Measurements from ENCODE around the gene CCSER1.

CCSER1 gene

DNA sequence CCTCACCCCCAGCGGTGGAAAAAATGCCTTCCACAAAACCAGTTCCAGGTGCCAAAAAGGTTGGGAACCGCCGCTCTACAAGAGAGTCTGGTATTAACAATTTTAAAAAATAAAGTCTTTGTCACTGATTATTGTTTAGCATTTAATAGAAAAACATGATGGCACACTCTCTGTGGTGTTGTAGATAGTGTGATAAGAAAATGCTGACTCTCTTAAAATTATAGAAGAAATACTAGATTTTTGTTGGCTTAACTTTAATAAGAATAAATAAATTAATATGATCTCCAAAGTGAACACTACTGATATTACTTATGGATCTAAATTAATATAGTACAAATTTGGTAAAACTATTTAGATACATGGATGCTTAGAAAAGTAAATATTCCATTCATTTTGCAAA is 943.5 kb downstream of the CCSER1 start:
- Histone ChIP-seq H2AK5ac (ENCODE audit: low read depth, low read length) (no peak overlapping the region), H2BK12ac (ENCODE audit: low read length) (no peak overlapping the region), H3K9ac (ENCODE audit: low read depth, low read length, poor library complexity) (no peak overlapping the region), H3K23ac (ENCODE audit: low read depth, low read length, poor library complexity) (no peak overlapping the region), H3K14ac (ENCODE audit: low read length) (no peak overlapping the region), H2BK120ac (ENCODE audit: low read depth, low read length) (no peak overlapping the region), H2BK15ac (ENCODE audit: low read length) (no peak overlapping the region), H4K8ac (ENCODE audit: low read depth, low read length) (no peak overlapping the region), H3K9me3 (replicated peaks in 1 of 2; ENCODE audit: control insufficient read depth in 2 of 2, insufficient read depth in 1 of 2, low read depth in 1 of 2, low read length in 2 of 2) (peaks cover 3 to 4% of the 10 kb centered on the region in 2 donors), H3K36me3 (replicated peaks in 1 of 2; ENCODE audit: control insufficient read depth in 2 of 2, insufficient read depth in 2 of 2, low read length in 2 of 2) (no peaks in the 10 kb centered on the region), H3K27ac (replicated peaks; ENCODE audit: low read length) (no peak overlapping the region), H3K79me1 (ENCODE audit: low read depth, low read length) (no peaks in the 10 kb centered on the region), H3K4me2 (ENCODE audit: insufficient read depth, low read length, poor library complexity, severe bottlenecking) (no peak overlapping the region), H2AFZ (ENCODE audit: low read length) (no peak overlapping the region), H4K91ac (ENCODE audit: low read depth, low read length, poor library complexity) (no peak overlapping the region), H3K4ac (ENCODE audit: low read length) (no peak overlapping the region), H2BK5ac (ENCODE audit: low read length) (no peak overlapping the region), H3K4me3 (ENCODE audit: low read length in 2 of 2) (no peak overlapping the region), H3K27me3 (ENCODE audit: control insufficient read depth in 3 of 3, insufficient read depth in 3 of 3, low read depth in 1 of 3, low read length in 3 of 3) (no peaks in the 10 kb centered on the region), H3K18ac (ENCODE audit: low read length) (no peak overlapping the region), H3K4me1 (ENCODE audit: control insufficient read depth in 2 of 2, insufficient read depth in 1 of 2, low read depth in 1 of 2, low read length in 2 of 2) (no peaks in the 10 kb centered on the region)
- no CpG with 5 or more reads among the region's 3 CpGs for WGBS, 2 donors (ENCODE audit: extremely low coverage in 2 of 2, insufficient read length in 2 of 2, insufficient replicate concordance in 1 of 2)
- DNase-seq (ENCODE audit: low spot score): no peak

DNA sequence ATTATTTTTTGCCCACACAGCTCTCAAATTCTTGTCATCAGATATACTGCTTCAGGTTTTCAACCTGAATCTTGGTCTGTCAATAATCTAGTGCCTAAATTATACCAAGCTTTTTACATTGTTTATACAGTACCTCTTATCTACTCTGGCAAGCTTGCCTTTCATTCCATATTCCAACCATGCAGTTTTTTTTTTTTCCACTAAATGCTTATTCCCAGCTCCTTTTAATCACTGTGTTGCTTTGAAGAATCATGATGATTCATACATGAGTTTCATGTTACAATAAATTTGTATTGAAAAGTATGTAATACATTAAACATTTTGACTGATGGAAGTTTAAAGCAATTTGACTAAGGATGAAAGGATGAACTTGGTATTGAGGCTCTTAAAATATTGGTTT is 949.0 kb downstream of the CCSER1 start:
- H2AK5ac ChIP-seq (ENCODE audit: low read depth, low read length): no peak overlapping the region
- no peak overlapping the region for H3K23ac ChIP-seq (ENCODE audit: low read depth, low read length, poor library complexity)
- no peak overlapping the region for H3K4me2 ChIP-seq (ENCODE audit: insufficient read depth, low read length, poor library complexity, severe bottlenecking)
- H4K91ac ChIP-seq (ENCODE audit: low read depth, low read length, poor library complexity): no peak overlapping the region
- H3K4ac ChIP-seq (ENCODE audit: low read length): no peak overlapping the region
- no peak overlapping the region for H3K9ac ChIP-seq (ENCODE audit: low read depth, low read length, poor library complexity)
- H3K4me1 ChIP-seq (ENCODE audit: control insufficient read depth in 2 of 2, insufficient read depth in 1 of 2, low read depth in 1 of 2, low read length in 2 of 2): no peaks in the 10 kb centered on the region
- H3K14ac ChIP-seq (ENCODE audit: low read length): no peak overlapping the region
- no peak overlapping the region for H3K18ac ChIP-seq (ENCODE audit: low read length)
- H2BK120ac ChIP-seq (ENCODE audit: low read depth, low read length): no peak overlapping the region
- no peak overlapping the region for H2AFZ ChIP-seq (ENCODE audit: low read length)
- no peak overlapping the region for H2BK5ac ChIP-seq (ENCODE audit: low read length)
- no peak overlapping the region for H2BK15ac ChIP-seq (ENCODE audit: low read length)
- no peak overlapping the region for H2BK12ac ChIP-seq (ENCODE audit: low read length)
- H3K4me3 ChIP-seq (ENCODE audit: low read length in 2 of 2): no peak overlapping the region
- H3K9me3 ChIP-seq (replicated peaks in 1 of 2; ENCODE audit: control insufficient read depth in 2 of 2, insufficient read depth in 1 of 2, low read depth in 1 of 2, low read length in 2 of 2): no peaks in the 10 kb centered on the region
- no peaks in the 10 kb centered on the region for H3K36me3 ChIP-seq (replicated peaks in 1 of 2; ENCODE audit: control insufficient read depth in 2 of 2, insufficient read depth in 2 of 2, low read length in 2 of 2)
- no peak for DNase-seq (ENCODE audit: low spot score)
- no peaks in the 10 kb centered on the region for H3K79me1 ChIP-seq (ENCODE audit: low read depth, low read length)
- no peak overlapping the region for H3K27ac ChIP-seq (replicated peaks; ENCODE audit: low read length)
- no peaks in the 10 kb centered on the region for H3K27me3 ChIP-seq (ENCODE audit: control insufficient read depth in 3 of 3, insufficient read depth in 3 of 3, low read depth in 1 of 3, low read length in 3 of 3)
- H4K8ac ChIP-seq (ENCODE audit: low read depth, low read length): no peak overlapping the region

- Histone ChIP-seq H2BK5ac (ENCODE audit: low read length) (no peak overlapping the region), H3K4me2 (ENCODE audit: insufficient read depth, low read length, poor library complexity, severe bottlenecking) (no peak overlapping the region), H3K27me3 (ENCODE audit: control insufficient read depth in 3 of 3, insufficient read depth in 3 of 3, low read depth in 1 of 3, low read length in 3 of 3) (no peaks in the 10 kb centered on the region), H4K91ac (ENCODE audit: low read depth, low read length, poor library complexity) (no peak overlapping the region), H3K27ac (replicated peaks; ENCODE audit: low read length) (no peak overlapping the region), H3K79me1 (ENCODE audit: low read depth, low read length) (no peaks in the 10 kb centered on the region), H3K14ac (ENCODE audit: low read length) (no peak overlapping the region), H4K8ac (ENCODE audit: low read depth, low read length) (no peak overlapping the region), H3K36me3 (replicated peaks in 1 of 2; ENCODE audit: control insufficient read depth in 2 of 2, insufficient read depth in 2 of 2, low read length in 2 of 2) (no peaks in the 10 kb centered on the region), H3K18ac (ENCODE audit: low read length) (no peak overlapping the region), H2BK12ac (ENCODE audit: low read length) (no peak overlapping the region), H3K4ac (ENCODE audit: low read length) (no peak overlapping the region), H2AFZ (ENCODE audit: low read length) (no peak overlapping the region), H3K4me1 (ENCODE audit: control insufficient read depth in 2 of 2, insufficient read depth in 1 of 2, low read depth in 1 of 2, low read length in 2 of 2) (no peaks in the 10 kb centered on the region), H2BK15ac (ENCODE audit: low read length) (no peak overlapping the region), H2BK120ac (ENCODE audit: low read depth, low read length) (no peak overlapping the region), H3K9ac (ENCODE audit: low read depth, low read length, poor library complexity) (no peak overlapping the region), H2AK5ac (ENCODE audit: low read depth, low read length) (no peak overlapping the region), H3K4me3 (ENCODE audit: low read length in 2 of 2) (no peak overlapping the region), H3K23ac (ENCODE audit: low read depth, low read length, poor library complexity) (no peak overlapping the region), H3K9me3 (replicated peaks in 1 of 2; ENCODE audit: control insufficient read depth in 2 of 2, insufficient read depth in 1 of 2, low read depth in 1 of 2, low read length in 2 of 2) (no peaks in the 10 kb centered on the region)
- DNase-seq (ENCODE audit: low spot score): no peak
- 100% methylated on average over 2 of the region's 2 CpGs for WGBS, 2 donors (ENCODE audit: extremely low coverage in 2 of 2, insufficient read length in 2 of 2, insufficient replicate concordance in 1 of 2)
Measured at GRCh38 chr4:91085961-91086360, 958.8 kb downstream of the CCSER1 start.

DNA sequence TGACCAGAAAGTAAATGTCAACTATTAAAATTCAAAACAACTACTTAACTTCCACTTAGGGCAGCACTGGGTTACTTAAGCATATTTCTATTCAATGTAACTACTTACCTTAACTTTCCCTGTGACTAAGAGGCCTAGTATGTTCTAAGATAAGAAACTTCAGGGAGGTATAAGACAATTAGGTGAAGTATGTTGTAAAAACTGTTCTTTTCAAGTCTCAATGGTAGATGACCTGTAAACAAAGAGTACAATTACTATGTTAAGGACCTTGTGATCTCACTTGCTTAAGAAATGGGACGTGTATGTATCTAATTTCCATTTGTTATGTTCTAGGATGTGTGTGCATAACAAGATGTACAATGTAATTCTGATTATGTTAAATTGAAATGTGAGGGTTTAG is 960.5 kb downstream of the CCSER1 start:
- H3K9me3 ChIP-seq (replicated peaks in 1 of 2; ENCODE audit: control insufficient read depth in 2 of 2, insufficient read depth in 1 of 2, low read depth in 1 of 2, low read length in 2 of 2): no peaks in the 10 kb centered on the region
- no peaks in the 10 kb centered on the region for H3K4me1 ChIP-seq (ENCODE audit: control insufficient read depth in 2 of 2, insufficient read depth in 1 of 2, low read depth in 1 of 2, low read length in 2 of 2)
- no CpG with 5 or more reads among the region's 1 CpG for WGBS, 2 donors (ENCODE audit: extremely low coverage in 2 of 2, insufficient read length in 2 of 2, insufficient replicate concordance in 1 of 2)
- H3K4me3 ChIP-seq (ENCODE audit: low read length in 2 of 2): no peak overlapping the region
- DNase-seq (ENCODE audit: low spot score): no peak
- no peak overlapping the region for H2BK12ac ChIP-seq (ENCODE audit: low read length)
- no peak overlapping the region for H3K18ac ChIP-seq (ENCODE audit: low read length)
- H3K27ac ChIP-seq (replicated peaks; ENCODE audit: low read length): no peak overlapping the region
- no peak overlapping the region for H2AFZ ChIP-seq (ENCODE audit: low read length)
- H3K4me2 ChIP-seq (ENCODE audit: insufficient read depth, low read length, poor library complexity, severe bottlenecking): no peak overlapping the region
- H3K14ac ChIP-seq (ENCODE audit: low read length): no peak overlapping the region
- no peak overlapping the region for H3K23ac ChIP-seq (ENCODE audit: low read depth, low read length, poor library complexity)
- no peak overlapping the region for H2BK120ac ChIP-seq (ENCODE audit: low read depth, low read length)
- no peaks in the 10 kb centered on the region for H3K36me3 ChIP-seq (replicated peaks in 1 of 2; ENCODE audit: control insufficient read depth in 2 of 2, insufficient read depth in 2 of 2, low read length in 2 of 2)
- H3K9ac ChIP-seq (ENCODE audit: low read depth, low read length, poor library complexity): no peak overlapping the region
- no peak overlapping the region for H2BK15ac ChIP-seq (ENCODE audit: low read length)
- no peak overlapping the region for H4K91ac ChIP-seq (ENCODE audit: low read depth, low read length, poor library complexity)
- no peak overlapping the region for H2AK5ac ChIP-seq (ENCODE audit: low read depth, low read length)
- H2BK5ac ChIP-seq (ENCODE audit: low read length): no peak overlapping the region
- H3K27me3 ChIP-seq (ENCODE audit: control insufficient read depth in 3 of 3, insufficient read depth in 3 of 3, low read depth in 1 of 3, low read length in 3 of 3): no peaks in the 10 kb centered on the region
- no peaks in the 10 kb centered on the region for H3K79me1 ChIP-seq (ENCODE audit: low read depth, low read length)
- H3K4ac ChIP-seq (ENCODE audit: low read length): no peak overlapping the region
- H4K8ac ChIP-seq (ENCODE audit: low read depth, low read length): no peak overlapping the region
